Transverse colon (tissue), 4 donors: ENCODE results near the gene DNPEP.

Experiments used
- EP300 ChIP-seq: sonication (generic); formaldehyde crosslinking; IDR thresholded peaks from one replicate; pipeline ENCODE4 v1.6.1; 2017; ENCODE audit warnings: antibody characterized with exemption, low read depth
- POLR2A ChIP-seq: fragments of 450-650 bp; IDR thresholded peaks from one replicate; pipeline ENCODE4 v1.6.1; 2016; ENCODE audit warnings: antibody characterized with exemption, mild to moderate bottlenecking, moderate library complexity
- POLR2AphosphoS5 ChIP-seq, 3 donors: sonication (generic); formaldehyde crosslinking; IDR thresholded peaks; one replicate each; pipeline ENCODE4 v1.6.1; 2016; ENCODE audit warnings: antibody characterized with exemption in 3 of 3
- TF ChIP-seq, protein P1 (sequence below), 5 experiments: fragments of 200-600 bp in 3 of 5; fragments of 450-650 bp in 2 of 5; sonication (generic) in 3 of 5; IDR thresholded peaks; 1 replicate in 2 of 5; 2 replicates in 3 of 5; pipeline ENCODE4 v1.5.1; 2016 to 2017; ENCODE audit warnings: antibody characterized with exemption in 5 of 5, inconsistent platforms in 3 of 5, mild to moderate bottlenecking in 2 of 5, moderate library complexity in 1 of 5

- TF ChIP-seq, protein P1, sequence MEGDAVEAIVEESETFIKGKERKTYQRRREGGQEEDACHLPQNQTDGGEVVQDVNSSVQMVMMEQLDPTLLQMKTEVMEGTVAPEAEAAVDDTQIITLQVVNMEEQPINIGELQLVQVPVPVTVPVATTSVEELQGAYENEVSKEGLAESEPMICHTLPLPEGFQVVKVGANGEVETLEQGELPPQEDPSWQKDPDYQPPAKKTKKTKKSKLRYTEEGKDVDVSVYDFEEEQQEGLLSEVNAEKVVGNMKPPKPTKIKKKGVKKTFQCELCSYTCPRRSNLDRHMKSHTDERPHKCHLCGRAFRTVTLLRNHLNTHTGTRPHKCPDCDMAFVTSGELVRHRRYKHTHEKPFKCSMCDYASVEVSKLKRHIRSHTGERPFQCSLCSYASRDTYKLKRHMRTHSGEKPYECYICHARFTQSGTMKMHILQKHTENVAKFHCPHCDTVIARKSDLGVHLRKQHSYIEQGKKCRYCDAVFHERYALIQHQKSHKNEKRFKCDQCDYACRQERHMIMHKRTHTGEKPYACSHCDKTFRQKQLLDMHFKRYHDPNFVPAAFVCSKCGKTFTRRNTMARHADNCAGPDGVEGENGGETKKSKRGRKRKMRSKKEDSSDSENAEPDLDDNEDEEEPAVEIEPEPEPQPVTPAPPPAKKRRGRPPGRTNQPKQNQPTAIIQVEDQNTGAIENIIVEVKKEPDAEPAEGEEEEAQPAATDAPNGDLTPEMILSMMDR (IDR thresholded peaks at IDR 0.05): no peak
- TF ChIP-seq POLR2AphosphoS5 (IDR thresholded peaks at IDR 0.05): peak in 1 of 3 donors; percentile 14
- no peak for TF ChIP-seq POLR2A
- TF ChIP-seq EP300: no peak
Observed at GRCh38 chr2:219421323-219421722, 33.6 kb upstream of the DNPEP start.
